RWPE2 (cell line): Measurements from ENCODE around the gene TRIO.
"Not testable (repeated sequence)": the region's sequence is repeated elsewhere in the genome, so short reads cannot be mapped to it uniquely, and the experiment has no call there.

ENCODE experiments used
- ATAC-seq: fragments of 200-7000 bp; cut with Tn5 transposase; 3 replicates; pipeline ENCODE4 v1.9.1; 2021; ENCODE audit warnings: low read depth
- DNase-seq: peaks from one replicate; pipeline ENCODE4 v3.0.0-alpha.2; 2020; ENCODE audit warnings: low spot score
- H3K27ac ChIP-seq: fragments of 450-650 bp; 2 replicates; pipeline ENCODE4 v1.5.1; 2017; ENCODE audit warnings: mild to moderate bottlenecking; ENCODE audit not compliant: poor library complexity, severe bottlenecking
- H3K27me3 ChIP-seq: fragments of 250-450 bp; sonication (Bioruptor Pico); 2 replicates; pipeline ENCODE4 v1.5.1; 2021; ENCODE audit warnings: mild to moderate bottlenecking, moderate library complexity; ENCODE audit not compliant: insufficient read depth, poor library complexity, severe bottlenecking
- H3K36me3 ChIP-seq: fragments of 250-450 bp; sonication (Bioruptor Pico); 2 replicates; pipeline ENCODE4 v1.5.1; 2020; ENCODE audit warnings: low read depth, mild to moderate bottlenecking, moderate library complexity
- H3K4me1 ChIP-seq: fragments of 250-450 bp; sonication (Bioruptor Pico); 2 replicates; pipeline ENCODE4 v1.5.1; 2021; ENCODE audit warnings: mild to moderate bottlenecking, moderate library complexity; ENCODE audit not compliant: insufficient read depth, poor library complexity, severe bottlenecking
- H3K4me3 ChIP-seq: fragments of 250-450 bp; sonication (Bioruptor Pico); 2 replicates; pipeline ENCODE4 v1.5.1; 2021; ENCODE audit warnings: mild to moderate bottlenecking, moderate library complexity; ENCODE audit not compliant: severe bottlenecking
- H3K9me3 ChIP-seq: fragments of 250-450 bp; sonication (Bioruptor Pico); 2 replicates; pipeline ENCODE4 v1.5.1; 2021; ENCODE audit warnings: mild to moderate bottlenecking, moderate library complexity; ENCODE audit not compliant: severe bottlenecking
- TF ChIP-seq, protein P1 (sequence below): fragments of 450-650 bp; IDR thresholded peaks from one replicate; pipeline ENCODE4 v1.5.1; 2017; ENCODE audit warnings: mild to moderate bottlenecking, moderate library complexity; ENCODE audit not compliant: poor library complexity, severe bottlenecking

Gene TRIO

DNA sequence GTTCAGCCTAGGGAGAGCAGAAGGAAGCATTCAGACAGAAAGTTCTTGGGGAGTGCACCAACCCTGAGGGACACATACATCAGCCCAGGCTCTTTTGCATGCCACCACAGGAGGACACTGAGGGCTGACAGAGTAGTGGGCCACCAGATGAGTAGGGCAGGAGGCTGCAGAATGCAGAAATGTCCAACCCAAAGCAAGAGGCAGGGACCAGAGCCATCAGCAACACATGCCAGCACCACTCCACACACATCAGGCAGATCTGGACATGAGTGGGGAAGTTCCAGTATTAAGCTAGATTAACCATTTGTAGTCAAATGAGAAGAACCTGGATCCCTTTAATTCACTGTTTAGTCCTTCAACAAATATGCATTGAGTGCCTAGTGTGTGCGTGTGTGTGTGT is 402.7 kb downstream of the TRIO start:
- ATAC-seq: no peak
- Histone ChIP-seq H3K27me3 (no peaks in the 10 kb centered on the region), H3K36me3 (no peaks in the 10 kb centered on the region), H3K4me1 (no peaks in the 10 kb centered on the region), H3K4me3 (no peak overlapping the region), H3K9me3 (no peaks in the 10 kb centered on the region), H3K27ac (no peak overlapping the region)
- TF ChIP-seq, protein P1, sequence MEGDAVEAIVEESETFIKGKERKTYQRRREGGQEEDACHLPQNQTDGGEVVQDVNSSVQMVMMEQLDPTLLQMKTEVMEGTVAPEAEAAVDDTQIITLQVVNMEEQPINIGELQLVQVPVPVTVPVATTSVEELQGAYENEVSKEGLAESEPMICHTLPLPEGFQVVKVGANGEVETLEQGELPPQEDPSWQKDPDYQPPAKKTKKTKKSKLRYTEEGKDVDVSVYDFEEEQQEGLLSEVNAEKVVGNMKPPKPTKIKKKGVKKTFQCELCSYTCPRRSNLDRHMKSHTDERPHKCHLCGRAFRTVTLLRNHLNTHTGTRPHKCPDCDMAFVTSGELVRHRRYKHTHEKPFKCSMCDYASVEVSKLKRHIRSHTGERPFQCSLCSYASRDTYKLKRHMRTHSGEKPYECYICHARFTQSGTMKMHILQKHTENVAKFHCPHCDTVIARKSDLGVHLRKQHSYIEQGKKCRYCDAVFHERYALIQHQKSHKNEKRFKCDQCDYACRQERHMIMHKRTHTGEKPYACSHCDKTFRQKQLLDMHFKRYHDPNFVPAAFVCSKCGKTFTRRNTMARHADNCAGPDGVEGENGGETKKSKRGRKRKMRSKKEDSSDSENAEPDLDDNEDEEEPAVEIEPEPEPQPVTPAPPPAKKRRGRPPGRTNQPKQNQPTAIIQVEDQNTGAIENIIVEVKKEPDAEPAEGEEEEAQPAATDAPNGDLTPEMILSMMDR: no peak
- DNase-seq: no peak

DNA sequence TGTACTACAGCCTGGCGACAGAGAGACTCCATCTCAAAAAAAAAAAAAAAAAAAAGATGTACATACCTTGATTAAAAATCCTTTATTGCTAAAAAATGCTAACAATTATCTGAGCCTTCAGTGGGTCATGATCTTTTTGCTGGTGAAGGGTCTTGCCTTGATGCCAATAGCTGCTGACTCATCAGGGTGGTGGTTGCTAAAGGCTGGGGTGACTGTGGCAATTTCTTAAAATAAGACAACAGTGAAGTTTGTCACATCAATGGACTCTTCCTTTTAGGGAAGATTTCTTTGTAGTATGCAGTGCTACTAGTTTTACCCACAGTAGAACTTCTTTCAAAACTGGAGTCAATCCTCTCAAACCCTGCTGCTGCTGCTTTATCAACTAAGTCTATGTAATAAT is 404.5 kb downstream of the TRIO start:
- ATAC-seq (no peak), DNase-seq (no peak)
- H3K27me3 ChIP-seq: no peaks in the 10 kb centered on the region
- H3K9me3 ChIP-seq: no peaks in the 10 kb centered on the region
- no peak overlapping the region for H3K27ac ChIP-seq
- TF ChIP-seq, protein P1: no peak
- no peaks in the 10 kb centered on the region for H3K36me3 ChIP-seq
- no peak overlapping the region for H3K4me3 ChIP-seq
- no peaks in the 10 kb centered on the region for H3K4me1 ChIP-seq

DNA sequence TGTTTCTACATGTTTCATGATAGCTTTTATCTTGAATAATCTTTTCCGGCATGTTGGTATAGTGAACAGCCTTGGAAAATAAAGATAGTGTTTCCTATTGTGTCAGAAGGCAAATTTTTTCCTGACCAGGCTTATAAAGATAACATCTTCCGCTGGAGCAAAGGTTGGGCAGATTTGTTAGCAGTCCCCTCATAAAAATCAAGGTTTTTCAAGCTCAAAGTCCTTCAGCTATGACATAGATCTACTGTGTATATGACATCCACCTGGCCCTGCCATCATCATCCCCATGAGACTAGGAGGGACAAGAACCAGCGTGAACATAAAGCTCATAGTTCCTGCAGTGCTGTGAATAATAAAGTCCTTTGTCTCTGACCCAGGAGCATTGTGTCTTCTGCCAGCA is 408.1 kb downstream of the TRIO start:
- Histone ChIP-seq H3K27ac (no peak overlapping the region), H3K4me1 (no peaks in the 10 kb centered on the region), H3K36me3 (no peaks in the 10 kb centered on the region), H3K27me3 (no peaks in the 10 kb centered on the region), H3K9me3 (no peaks in the 10 kb centered on the region), H3K4me3 (no peak overlapping the region)
- no peak for ATAC-seq
- TF ChIP-seq, protein P1: no peak
- no peak for DNase-seq

DNA sequence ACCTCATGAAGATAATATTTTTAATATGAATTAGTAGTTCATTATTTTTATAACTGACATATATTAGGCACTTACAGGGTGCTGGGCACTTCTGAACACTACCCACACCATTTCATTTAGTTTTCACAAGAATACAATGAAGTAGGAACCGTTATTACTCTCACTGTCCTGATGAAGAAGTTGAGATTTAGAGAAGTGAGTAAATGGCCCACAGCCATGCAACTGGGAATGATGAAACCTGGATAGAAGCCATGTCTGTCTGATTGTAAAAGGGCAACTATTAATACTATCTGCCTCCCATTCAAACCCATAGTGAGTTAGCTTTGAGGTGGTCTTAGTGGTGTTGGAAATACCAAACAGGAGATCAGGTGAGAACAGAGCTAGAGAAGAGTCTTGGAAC is 408.9 kb downstream of the TRIO start:
- DNase-seq (no peak), ATAC-seq (no peak)
- no peaks in the 10 kb centered on the region for H3K4me1 ChIP-seq
- H3K36me3 ChIP-seq: no peaks in the 10 kb centered on the region
- H3K27ac ChIP-seq: no peak overlapping the region
- no peak overlapping the region for H3K4me3 ChIP-seq
- H3K9me3 ChIP-seq: no peaks in the 10 kb centered on the region
- H3K27me3 ChIP-seq: no peaks in the 10 kb centered on the region
- TF ChIP-seq, protein P1: no peak

DNA sequence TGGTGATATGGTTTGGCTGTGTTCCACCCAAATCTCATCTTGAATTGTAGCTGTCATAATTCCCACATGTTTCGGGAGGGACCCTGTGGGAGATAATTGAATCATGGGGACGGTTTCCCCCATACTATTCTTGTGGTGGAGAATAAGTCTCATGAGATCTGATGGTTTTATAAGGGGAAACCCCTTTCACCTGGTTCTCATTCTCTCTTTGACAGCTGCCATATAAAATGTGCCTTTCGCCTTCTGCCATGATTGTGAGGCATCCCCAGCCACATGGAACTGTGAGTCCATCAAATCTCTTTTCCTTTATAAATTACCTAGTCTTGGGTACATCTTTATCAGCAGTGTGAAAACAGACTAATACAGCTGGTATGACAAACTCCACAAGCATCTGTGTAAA is 411.1 kb downstream of the TRIO start:
- H3K27ac ChIP-seq, H3K36me3 ChIP-seq, ATAC-seq, H3K4me1 ChIP-seq, H3K4me3 ChIP-seq, H3K9me3 ChIP-seq, DNase-seq, H3K27me3 ChIP-seq: not testable (repeated sequence)
